ENCODE results near the gene DQX1. TPM values are rescaled to one million over a fixed set of nuclear protein-coding genes. Genes with fewer than 3 reads are reported as not detected.
A peak's percentile ranks its signal among the peaks of the same experiment; 100 is the strongest.

Gene DQX1
- total RNA-seq, result 1.2 and 4.0 TPM in 2 replicates
- 0.73 TPM in 1 of 2 replicates, not detected in the other for polyA plus RNA-seq

GRCh38 chr2:74525717-74526648, at the start of gene DQX1:
Gene DQX1, minus strand, starts transcription at chr2:74526231. Its CDS starts 502 bp downstream, at chr2:74525729.
- Histone ChIP-seq H3K4me3 (no peak within 1 kb of the TSS), H3K79me2 (peaks cover 28% of the 10 kb centered on the region), H3K9me3 (ENCODE audit: low read depth) (no peaks in the 10 kb centered on the region), H3K9me2 (replicated peaks; ENCODE audit: insufficient read depth) (no peaks in the 10 kb centered on the region), H3K4me1 (ENCODE audit: insufficient read depth) (no peaks in the 10 kb centered on the region), H4K20me1 (ENCODE audit: insufficient read depth, poor library complexity, severe bottlenecking) (peaks cover 7% of the 10 kb centered on the region), H3K4me2 (peak within 1 kb of the TSS; percentile 10), H3K27me3 (no peaks in the 10 kb centered on the region), H2AFZ (no peak within 1 kb of the TSS), H3K36me3 (replicated peaks; ENCODE audit: insufficient read depth, low read depth) (no peaks in the 10 kb centered on the region), H3K27ac (no peak within 1 kb of the TSS)
- TF ChIP-seq EZH2phosphoT487 (IDR thresholded peaks at IDR 0.05; ENCODE audit: low read depth, severe bottlenecking, unreplicated experiment), result no peak
- TF ChIP-seq CTCF (IDR thresholded peaks at IDR 0.05; ENCODE audit: poor library complexity), result no peak
- no peak for TF ChIP-seq EZH2 (IDR thresholded peaks at IDR 0.05; ENCODE audit: borderline replicate concordance)
- WGBS (ENCODE audit: low lambda C conversion rate, missing lambda C conversion rate), result 94% methylated on average over 11 of the region's 11 CpGs
- peak; percentile 32 for DNase-seq (ENCODE audit: low spot score)

- Histone ChIP-seq H3K9me3 (ENCODE audit: low read depth) (no peaks in the 10 kb centered on the region), H3K9me2 (replicated peaks; ENCODE audit: insufficient read depth) (no peaks in the 10 kb centered on the region), H3K4me2 (no peak overlapping the region), H2AFZ (no peak overlapping the region), H3K4me3 (no peak overlapping the region), H4K20me1 (ENCODE audit: insufficient read depth, poor library complexity, severe bottlenecking) (no peaks in the 10 kb centered on the region), H3K4me1 (ENCODE audit: insufficient read depth) (no peaks in the 10 kb centered on the region), H3K27ac (no peak overlapping the region), H3K79me2 (no peaks in the 10 kb centered on the region), H3K36me3 (replicated peaks; ENCODE audit: insufficient read depth, low read depth) (no peaks in the 10 kb centered on the region), H3K27me3 (no peaks in the 10 kb centered on the region)
- no peak for DNase-seq (ENCODE audit: low spot score)
- WGBS (ENCODE audit: low lambda C conversion rate, missing lambda C conversion rate), result 86% methylated on average over 4 of the region's 4 CpGs
- TF ChIP-seq EZH2phosphoT487 (IDR thresholded peaks at IDR 0.05; ENCODE audit: low read depth, severe bottlenecking, unreplicated experiment) (no peak), CTCF (IDR thresholded peaks at IDR 0.05; ENCODE audit: poor library complexity) (no peak), EZH2 (IDR thresholded peaks at IDR 0.05; ENCODE audit: borderline replicate concordance) (no peak)
Observed at GRCh38 chr2:74575320-74575719, 49.3 kb upstream of the DQX1 start.

GRCh38 chr2:74573747-74574562, 47.9 kb upstream of the DQX1 start:
- Histone ChIP-seq H3K9me3 (ENCODE audit: low read depth) (no peaks in the 10 kb centered on the region), H3K4me3 (no peak overlapping the region), H3K4me2 (no peak overlapping the region), H3K27me3 (no peaks in the 10 kb centered on the region), H3K36me3 (replicated peaks; ENCODE audit: insufficient read depth, low read depth) (no peaks in the 10 kb centered on the region), H3K79me2 (no peaks in the 10 kb centered on the region), H3K27ac (peak overlapping the region; percentile 32), H3K4me1 (ENCODE audit: insufficient read depth) (no peaks in the 10 kb centered on the region), H2AFZ (no peak overlapping the region), H4K20me1 (ENCODE audit: insufficient read depth, poor library complexity, severe bottlenecking) (no peaks in the 10 kb centered on the region), H3K9me2 (replicated peaks; ENCODE audit: insufficient read depth) (no peaks in the 10 kb centered on the region)
- no peak for TF ChIP-seq CTCF (IDR thresholded peaks at IDR 0.05; ENCODE audit: poor library complexity)
- no peak for TF ChIP-seq EZH2 (IDR thresholded peaks at IDR 0.05; ENCODE audit: borderline replicate concordance)
- no peak for TF ChIP-seq EZH2phosphoT487 (IDR thresholded peaks at IDR 0.05; ENCODE audit: low read depth, severe bottlenecking, unreplicated experiment)
- whole genome bisulfite sequencing (ENCODE audit: low lambda C conversion rate, missing lambda C conversion rate), result 70% methylated on average over 7 of the region's 7 CpGs
- DNase-seq (ENCODE audit: low spot score), result no peak

All from hepatocyte (in vitro differentiated cells).